Effector memory CD8-positive, alpha-beta T cell (primary cell): ENCODE results near the gene MAP2K3.
A peak's percentile ranks its signal among the peaks of the same experiment; 100 is the strongest.

Source experiments
- ATAC-seq: fragments of 150-1000 bp; cut with Tn5 transposase; replicated peaks from 2 replicates; pipeline ENCODE4 v1.10.0; 2021; ENCODE audit warnings: mild to moderate bottlenecking, moderate library complexity
- DNase-seq, 3 experiments: peaks; one replicate each; pipeline ENCODE4 v3.0.0; 2021
- H3K27ac Mint-ChIP-seq, 2 donors: one replicate each; pipeline ENCODE4 v1.8.0; 2022; ENCODE audit warnings: mild to moderate bottlenecking in 2 of 2, mixed read lengths in 2 of 2, moderate library complexity in 2 of 2
- H3K27me3 Mint-ChIP-seq, 2 donors: one replicate each; pipeline ENCODE4 v1.8.0; 2022; ENCODE audit warnings: mixed read lengths in 2 of 2
- H3K36me3 Mint-ChIP-seq: one replicate; pipeline ENCODE4 v1.8.0; 2022; ENCODE audit warnings: mild to moderate bottlenecking, moderate library complexity, mixed read lengths; ENCODE audit not compliant: insufficient read depth
- H3K4me1 Mint-ChIP-seq, 2 donors: one replicate each; pipeline ENCODE4 v1.8.0; 2022; ENCODE audit warnings: low read depth in 2 of 2, mixed read lengths in 2 of 2
- H3K4me3 Mint-ChIP-seq, 2 donors: one replicate each; pipeline ENCODE4 v1.8.0; 2022; ENCODE audit warnings: mild to moderate bottlenecking in 2 of 2, mixed read lengths in 2 of 2, moderate library complexity in 2 of 2
- H3K9me3 Mint-ChIP-seq, 2 donors: one replicate each; pipeline ENCODE4 v1.8.0; 2022; ENCODE audit warnings: mixed read lengths in 2 of 2

Gene MAP2K3

DNA sequence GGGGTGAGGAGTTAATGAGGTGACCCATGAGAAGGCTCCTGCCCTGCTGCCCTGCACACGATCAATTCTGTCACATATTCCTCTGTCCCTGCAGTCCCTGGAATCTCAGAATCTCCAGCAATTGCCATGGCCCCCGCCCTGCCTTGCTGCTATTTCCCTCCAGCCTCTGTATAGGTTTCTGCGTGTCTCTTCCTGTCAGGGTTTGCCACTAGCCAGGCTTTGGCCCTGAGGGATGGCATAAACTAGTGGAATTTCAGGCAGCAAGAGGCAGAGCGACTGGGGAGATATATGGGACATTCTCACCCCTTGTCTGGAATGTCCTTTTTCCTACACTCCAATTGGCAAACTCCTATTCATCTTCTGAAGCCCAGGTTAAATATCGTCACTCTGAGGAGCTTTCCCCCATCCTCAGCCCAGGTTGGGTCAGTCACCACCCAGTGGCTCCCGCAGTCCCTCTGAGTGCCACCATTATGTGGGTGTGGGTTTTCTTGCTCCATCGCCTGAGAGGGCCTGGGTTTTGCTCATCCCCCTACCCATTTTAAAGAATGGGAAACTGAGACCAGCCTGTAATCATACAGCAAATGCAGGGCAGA is 15.8 kb upstream of the MAP2K3 start:
- Mint-ChIP-seq H3K27me3 (no peaks in the 10 kb centered on the region), H3K4me1 (peaks cover 17 to 40% of the 10 kb centered on the region in 2 donors), H3K27ac (peak overlapping the region; percentile 89 to 94), H3K9me3 (no peaks in the 10 kb centered on the region), H3K36me3 (peaks cover 6% of the 10 kb centered on the region), H3K4me3 (peak overlapping the region; percentile 59 to 66)
- DNase-seq (no peak), ATAC-seq (peak; percentile 31)

DNA sequence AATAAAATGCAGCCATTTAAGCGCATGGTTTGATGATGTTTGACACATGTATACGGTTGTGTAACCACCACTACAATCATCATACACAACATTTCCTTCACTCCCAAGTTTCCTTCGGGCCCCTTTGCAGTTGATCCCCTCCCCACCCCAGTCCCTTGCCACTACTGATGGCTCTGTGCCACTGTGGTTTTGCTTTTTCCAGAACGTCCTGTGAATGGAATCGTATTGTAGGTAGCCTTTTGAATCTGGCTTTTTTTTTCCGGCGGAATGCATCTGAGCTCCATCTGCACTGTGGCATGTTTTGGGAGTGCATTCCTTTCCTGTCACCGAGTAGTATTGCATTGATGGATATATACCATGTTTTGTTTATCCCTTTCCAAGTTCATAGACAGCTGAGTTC is 15.1 kb upstream of the MAP2K3 start:
- no peak for ATAC-seq
- H3K4me3 Mint-ChIP-seq = peak overlapping the region; percentile 59 to 66

DNA sequence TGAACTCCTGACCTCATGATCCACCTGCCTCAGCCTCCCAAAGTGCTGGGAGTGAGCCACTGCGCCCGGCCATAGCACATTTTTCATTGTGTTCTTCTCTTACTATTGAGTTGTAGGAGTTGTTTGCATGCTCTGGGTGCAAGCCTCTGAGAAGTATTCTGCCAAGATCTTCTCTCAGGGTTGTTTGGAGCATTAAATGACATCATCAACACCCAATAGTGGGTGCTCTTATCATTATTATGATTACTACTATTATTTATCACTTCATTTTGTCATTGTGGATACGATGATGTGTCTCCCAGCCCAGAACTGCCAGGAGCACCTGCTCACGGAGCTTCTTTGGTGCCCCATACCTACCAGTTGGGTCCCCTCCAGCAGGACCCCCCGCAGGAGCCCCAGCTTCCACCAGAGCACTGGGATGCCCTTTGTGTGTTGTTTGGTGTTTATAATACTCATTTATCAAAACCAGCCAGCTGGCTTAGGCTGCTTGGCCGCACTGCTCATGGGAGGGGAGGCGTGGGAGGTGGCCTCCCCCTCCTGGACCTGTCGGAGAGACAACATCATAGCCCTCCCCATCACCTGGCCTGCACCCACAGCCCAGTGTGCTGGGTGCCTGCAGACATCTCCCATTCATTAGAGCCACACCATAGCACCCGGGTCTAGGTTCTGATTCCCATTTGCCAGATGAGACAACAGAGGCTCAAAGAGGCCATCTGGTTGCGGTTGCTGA is 12.9 kb upstream of the MAP2K3 start:
- no peak for ATAC-seq
- H3K27me3 Mint-ChIP-seq = no peaks in the 10 kb centered on the region
- H3K9me3 Mint-ChIP-seq = no peaks in the 10 kb centered on the region
- peaks cover 26 to 44% of the 10 kb centered on the region in 2 donors for H3K4me1 Mint-ChIP-seq
- H3K27ac Mint-ChIP-seq = peak overlapping the region in 1 of 2 donors; percentile 26
- DNase-seq = no peak
- no peak overlapping the region for H3K4me3 Mint-ChIP-seq
- peaks cover 8% of the 10 kb centered on the region for H3K36me3 Mint-ChIP-seq

More for the DNA sequence above, 15.1 kb upstream of the MAP2K3 start:
- Mint-ChIP-seq H3K4me1 (peaks cover 17 to 40% of the 10 kb centered on the region in 2 donors), H3K27ac (peak overlapping the region; percentile 89 to 94), H3K9me3 (no peaks in the 10 kb centered on the region), H3K27me3 (no peaks in the 10 kb centered on the region), H3K36me3 (peaks cover 6% of the 10 kb centered on the region)
- no peak for DNase-seq

DNA sequence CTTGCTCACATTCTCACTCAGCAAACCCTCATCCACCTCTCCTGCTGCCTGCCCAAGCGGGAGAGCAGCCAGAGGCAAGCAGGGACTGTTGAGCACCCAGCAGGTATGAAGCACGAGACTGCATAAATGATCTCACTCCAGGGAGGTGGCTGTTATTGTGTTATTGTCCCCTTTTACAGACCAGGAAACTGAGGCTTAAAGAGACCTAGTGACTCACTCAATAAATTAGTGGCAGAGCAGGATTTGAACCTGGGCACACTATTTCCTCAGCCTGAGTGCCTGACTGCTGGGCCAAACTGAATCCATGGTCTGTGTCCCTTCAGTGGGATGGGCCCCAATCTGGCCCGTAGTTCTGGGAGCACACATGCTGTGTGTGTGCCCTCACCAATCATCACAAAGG is 12.3 kb upstream of the MAP2K3 start:
- Mint-ChIP-seq H3K36me3 (peaks cover 8% of the 10 kb centered on the region), H3K27ac (no peak overlapping the region), H3K4me1 (peaks cover 25 to 38% of the 10 kb centered on the region in 2 donors), H3K4me3 (no peak overlapping the region), H3K27me3 (no peaks in the 10 kb centered on the region), H3K9me3 (no peaks in the 10 kb centered on the region)
- no peak for DNase-seq
- ATAC-seq = no peak

DNA sequence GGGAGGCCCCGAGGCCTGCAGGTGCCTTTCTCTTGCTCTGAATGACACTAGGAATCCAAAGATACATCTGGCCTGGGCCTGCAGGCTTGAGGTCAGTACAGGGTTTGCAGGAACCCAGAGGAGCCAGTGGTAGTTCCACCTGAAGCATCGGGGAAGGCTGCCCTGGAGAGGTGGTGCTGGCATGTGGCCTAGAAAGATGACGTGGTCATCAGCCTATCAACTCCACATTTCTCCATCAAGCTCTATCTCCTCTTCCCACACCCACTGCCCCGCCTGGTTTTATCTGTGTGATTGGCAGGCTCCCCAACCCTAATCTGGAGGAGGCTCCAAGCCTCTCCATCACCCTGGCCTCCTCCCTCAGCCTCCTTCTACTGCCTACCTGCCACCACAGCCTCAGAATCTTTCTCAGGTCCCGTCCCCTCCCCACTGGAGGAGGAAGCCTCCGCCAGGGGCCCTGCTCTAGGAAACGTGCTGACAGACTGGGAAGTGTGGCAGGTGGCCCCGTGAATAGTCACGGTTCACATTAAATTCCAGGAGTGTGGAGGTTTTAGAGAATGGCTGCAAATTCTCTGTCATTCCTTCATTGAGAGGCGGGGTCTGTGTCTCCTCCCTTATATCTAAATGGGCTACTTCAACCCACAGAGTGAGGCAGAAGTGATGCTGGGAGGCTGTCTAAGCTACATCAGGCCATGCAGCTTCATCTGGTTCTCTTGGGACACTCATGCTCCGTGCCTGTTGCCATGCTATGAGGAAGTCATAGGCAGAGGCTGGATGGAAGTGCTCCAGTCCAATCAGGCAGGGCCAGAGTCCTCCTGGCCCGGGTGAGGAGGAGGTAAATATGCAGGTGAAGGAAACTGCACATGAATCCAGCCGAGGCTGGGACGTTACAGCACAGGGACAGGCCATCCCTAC is 11.4 kb upstream of the MAP2K3 start:
- ATAC-seq (no peak), DNase-seq (no peak)
- peaks cover 5% of the 10 kb centered on the region for H3K36me3 Mint-ChIP-seq
- no peak overlapping the region for H3K27ac Mint-ChIP-seq
- H3K27me3 Mint-ChIP-seq = no peaks in the 10 kb centered on the region
- no peak overlapping the region for H3K4me3 Mint-ChIP-seq
- peaks cover 19 to 31% of the 10 kb centered on the region in 2 donors for H3K4me1 Mint-ChIP-seq
- no peaks in the 10 kb centered on the region for H3K9me3 Mint-ChIP-seq

DNA sequence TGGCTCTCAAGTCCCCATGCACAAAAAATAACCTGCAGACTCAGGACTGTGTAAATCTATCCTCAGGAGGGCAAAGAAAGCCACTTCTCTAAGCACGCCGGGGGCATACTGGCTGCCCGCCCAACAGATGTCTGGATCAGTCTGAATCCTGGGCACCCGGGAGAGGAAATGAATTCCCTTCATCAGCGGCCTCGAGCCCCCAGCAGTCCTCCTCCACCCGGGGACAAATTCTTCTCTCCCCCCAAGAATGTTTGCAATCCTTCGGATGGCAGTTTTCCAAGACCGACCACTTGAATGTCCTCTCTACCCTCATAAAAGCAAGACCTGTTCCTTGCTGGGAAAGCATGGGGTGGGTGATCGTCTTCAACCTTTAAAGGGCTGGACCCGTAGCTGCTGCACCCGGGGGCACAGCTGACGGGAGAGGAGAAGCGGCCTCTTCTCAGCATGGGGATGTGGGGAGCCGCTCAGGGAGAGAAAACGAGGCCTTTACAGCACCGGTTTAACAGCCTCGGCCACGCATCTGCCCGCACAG is 9.4 kb upstream of the MAP2K3 start:
- DNase-seq (no peak), ATAC-seq (peak; percentile 8)
- Mint-ChIP-seq H3K36me3 (peaks cover 12% of the 10 kb centered on the region), H3K27ac (peak overlapping the region in 1 of 2 donors; percentile 61), H3K4me1 (peaks cover 24 to 25% of the 10 kb centered on the region in 2 donors), H3K9me3 (no peaks in the 10 kb centered on the region), H3K4me3 (peak overlapping the region; percentile 82 to 86), H3K27me3 (no peaks in the 10 kb centered on the region)

DNA sequence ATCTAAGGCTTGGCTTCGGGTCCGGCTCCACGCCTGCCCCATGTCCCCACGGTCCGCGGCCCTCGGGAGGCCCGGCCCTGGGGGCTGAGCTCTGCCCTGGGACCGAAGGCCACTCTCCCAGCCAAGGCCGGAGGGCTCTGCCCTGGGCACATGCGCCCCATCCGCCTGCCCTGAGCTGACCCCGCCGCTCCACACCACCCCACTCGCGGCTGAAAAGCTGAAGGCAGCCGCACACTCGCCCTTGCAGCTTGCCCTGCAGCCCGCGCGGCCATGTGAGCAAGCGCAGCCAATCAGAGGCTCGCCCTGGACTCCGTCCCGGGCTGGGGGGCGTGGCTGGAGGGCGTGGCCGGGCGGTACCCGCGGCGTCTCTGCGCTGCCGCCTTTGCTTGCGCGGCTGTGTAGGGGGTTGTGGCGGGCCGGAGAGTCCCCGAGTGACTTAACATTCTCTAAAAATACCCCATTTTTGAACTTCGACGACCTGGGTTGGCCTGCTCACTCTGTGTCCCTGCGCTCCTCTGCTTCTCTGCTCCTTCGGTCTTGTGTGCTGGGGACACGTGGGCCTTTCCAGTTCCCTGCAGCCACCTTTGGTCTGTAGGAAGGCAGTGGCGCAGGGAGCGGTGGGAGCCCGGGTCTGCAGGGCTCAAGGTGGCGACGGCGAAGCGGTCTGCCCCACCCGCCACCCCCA is 8.8 kb upstream of the MAP2K3 start:
- Mint-ChIP-seq H3K36me3 (peaks cover 12% of the 10 kb centered on the region), H3K27ac (peak overlapping the region; percentile 61 to 70)
- ATAC-seq = peak; percentile 86

DNA sequence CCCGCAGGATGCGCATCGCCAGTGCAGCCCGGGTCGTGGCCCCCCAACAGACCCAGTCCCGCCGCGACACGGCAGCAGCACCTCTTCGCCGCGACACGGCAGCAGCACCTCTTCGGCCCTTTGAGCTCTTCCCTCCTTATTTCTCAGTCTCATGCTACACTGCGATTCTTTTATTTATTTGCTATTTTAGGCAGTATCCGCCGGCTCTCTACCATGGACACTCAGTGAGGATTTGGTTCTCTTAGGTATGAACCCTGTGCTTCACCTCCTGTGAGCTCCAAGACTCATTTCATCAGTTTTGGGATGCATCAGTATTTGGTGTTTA is 8.3 kb upstream of the MAP2K3 start:
- peaks cover 28 to 32% of the 10 kb centered on the region in 2 donors for H3K4me1 Mint-ChIP-seq

More for the DNA sequence above, 8.8 kb upstream of the MAP2K3 start:
- Mint-ChIP-seq H3K4me1 (peaks cover 28 to 30% of the 10 kb centered on the region in 2 donors), H3K9me3 (no peaks in the 10 kb centered on the region), H3K4me3 (peak overlapping the region; percentile 82 to 86), H3K27me3 (no peaks in the 10 kb centered on the region)
- DNase-seq = peak; percentile 87 to 94 (median 92)

DNA sequence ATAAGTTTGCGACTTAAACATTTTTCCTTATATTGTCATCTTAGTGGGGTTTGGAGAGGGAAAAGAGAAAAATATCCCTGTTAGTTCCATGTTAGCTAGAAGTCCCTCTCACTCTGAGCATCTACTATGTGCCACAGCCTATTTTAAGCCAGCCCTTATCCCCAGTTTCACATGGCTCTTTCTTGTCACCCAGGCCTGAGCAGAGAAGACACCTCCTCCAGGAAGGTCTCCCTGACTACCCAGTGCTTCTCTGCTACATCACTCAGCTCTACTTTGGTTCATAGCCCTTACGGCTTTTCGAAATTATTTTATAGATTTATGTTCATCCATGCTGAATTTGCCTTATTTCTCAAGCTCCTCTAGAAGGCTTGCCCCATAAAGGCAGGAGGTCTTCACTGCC is 7.2 kb upstream of the MAP2K3 start:
- H3K27ac Mint-ChIP-seq = peak overlapping the region; percentile 44 to 52

More for the DNA sequence above, 8.3 kb upstream of the MAP2K3 start:
- Mint-ChIP-seq H3K36me3 (peaks cover 12% of the 10 kb centered on the region), H3K9me3 (no peaks in the 10 kb centered on the region), H3K27ac (peak overlapping the region; percentile 61 to 70), H3K4me3 (peak overlapping the region; percentile 82 to 86), H3K27me3 (no peaks in the 10 kb centered on the region)
- no peak for ATAC-seq
- DNase-seq = no peak

DNA sequence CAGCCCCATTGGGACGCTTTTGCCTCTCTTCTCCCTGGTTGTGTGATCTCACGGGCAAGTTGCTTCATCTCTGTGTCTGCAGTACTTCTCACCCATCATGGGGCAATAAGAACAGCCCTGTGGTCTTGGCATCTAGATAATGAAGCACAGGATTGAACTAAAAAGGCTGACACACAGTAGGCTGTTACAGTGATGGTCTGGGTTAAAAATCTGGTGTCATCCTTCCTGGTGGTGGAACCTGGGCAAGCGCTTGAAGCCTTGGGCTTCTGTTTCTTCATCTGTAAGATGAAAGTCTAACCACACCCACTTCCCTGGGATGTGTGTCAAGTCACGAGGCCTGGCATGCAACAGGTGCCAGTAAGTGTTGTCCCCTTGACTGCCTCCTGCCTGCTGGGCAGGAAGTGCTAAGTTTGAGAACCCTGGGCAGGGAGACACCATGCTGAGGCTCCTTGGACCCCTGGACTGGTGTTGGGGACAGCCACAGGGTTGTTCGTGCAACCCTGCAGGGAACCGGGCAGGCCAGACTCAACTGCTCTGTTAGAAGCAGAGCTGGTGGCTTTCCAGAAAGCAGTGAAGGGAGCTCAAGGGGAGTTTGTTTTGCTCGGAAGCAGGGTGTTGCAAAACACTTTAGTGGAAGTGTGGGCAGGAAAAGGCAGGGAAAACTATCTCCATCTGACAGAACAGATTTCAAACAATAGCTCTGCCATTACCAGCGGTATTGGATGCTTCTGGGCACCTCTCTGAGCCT is 5.9 kb upstream of the MAP2K3 start:
- Mint-ChIP-seq H3K27me3 (no peaks in the 10 kb centered on the region), H3K36me3 (peaks cover 14% of the 10 kb centered on the region), H3K27ac (peak overlapping the region in 1 of 2 donors; percentile 89), H3K4me3 (peak overlapping the region in 1 of 2 donors; percentile 21), H3K9me3 (no peaks in the 10 kb centered on the region), H3K4me1 (peaks cover 38 to 39% of the 10 kb centered on the region in 2 donors)
- no peak for ATAC-seq
- DNase-seq = no peak

More for the DNA sequence above, 7.2 kb upstream of the MAP2K3 start:
- H3K27me3 Mint-ChIP-seq = no peaks in the 10 kb centered on the region
- H3K9me3 Mint-ChIP-seq = no peaks in the 10 kb centered on the region
- peaks cover 28 to 34% of the 10 kb centered on the region in 2 donors for H3K4me1 Mint-ChIP-seq
- no peak for ATAC-seq
- H3K36me3 Mint-ChIP-seq = peaks cover 12% of the 10 kb centered on the region
- no peak for DNase-seq
- H3K4me3 Mint-ChIP-seq = peak overlapping the region; percentile 82 to 86

DNA sequence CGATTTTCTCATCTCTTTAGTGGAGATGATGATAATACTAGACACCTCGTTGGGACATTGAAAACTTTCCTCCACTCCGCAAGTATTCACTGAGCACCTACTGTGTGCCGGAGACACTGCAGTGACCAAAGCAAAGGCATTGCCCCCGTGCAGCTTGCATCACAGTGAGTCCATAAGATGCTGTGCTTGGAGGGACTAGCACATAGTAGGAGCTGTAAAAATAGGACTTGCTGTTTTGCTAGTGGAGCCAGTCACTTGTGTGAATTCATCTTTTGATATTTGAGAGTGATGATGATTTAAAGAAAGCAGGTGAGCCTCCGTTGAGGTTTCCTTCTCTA is 5.3 kb upstream of the MAP2K3 start:
- H3K9me3 Mint-ChIP-seq = no peaks in the 10 kb centered on the region
- H3K27ac Mint-ChIP-seq = peak overlapping the region in 1 of 2 donors; percentile 18
- peaks cover 15% of the 10 kb centered on the region for H3K36me3 Mint-ChIP-seq
- no peaks in the 10 kb centered on the region for H3K27me3 Mint-ChIP-seq
- H3K4me3 Mint-ChIP-seq = no peak overlapping the region
- DNase-seq (no peak), ATAC-seq (no peak)
- peaks cover 38 to 39% of the 10 kb centered on the region in 2 donors for H3K4me1 Mint-ChIP-seq

DNA sequence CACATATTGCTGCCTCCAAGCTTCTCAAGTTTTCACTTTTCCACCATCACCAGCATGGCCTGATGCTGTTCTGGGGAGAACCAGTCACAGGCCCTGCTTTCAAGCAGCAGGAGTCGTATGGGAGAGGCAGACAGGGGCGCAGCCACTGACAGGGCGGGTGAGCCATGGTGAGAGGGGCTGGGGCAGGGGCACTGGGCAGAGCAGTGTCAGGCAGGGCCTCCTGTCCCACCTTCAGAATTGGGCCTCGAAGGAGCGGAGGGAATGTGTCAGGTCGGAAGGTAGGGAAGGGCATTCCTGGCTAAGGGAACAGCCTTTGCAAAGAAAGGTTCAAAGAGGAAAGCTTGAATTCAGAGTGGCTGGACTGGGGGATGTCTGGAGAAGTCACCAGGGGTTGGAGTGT is 4.9 kb upstream of the MAP2K3 start:
- Mint-ChIP-seq H3K4me1 (peaks cover 38 to 39% of the 10 kb centered on the region in 2 donors), H3K9me3 (no peaks in the 10 kb centered on the region), H3K27ac (peak overlapping the region in 1 of 2 donors; percentile 18), H3K27me3 (no peaks in the 10 kb centered on the region), H3K36me3 (peaks cover 19% of the 10 kb centered on the region), H3K4me3 (no peak overlapping the region)
- DNase-seq (no peak), ATAC-seq (no peak)
